Endothelial cell (in vitro differentiated cells): ENCODE results near the gene METRNL. TPM values are rescaled to one million over a fixed set of nuclear protein-coding genes. Genes with fewer than 3 reads are reported as not detected.

Experiments
- DNase-seq: peaks from one replicate; pipeline ENCODE4 v3.0.0; 2021; ENCODE audit warnings: low spot score
- H3K27ac Mint-ChIP-seq: one replicate; pipeline ENCODE4 v1.8.0; 2021; ENCODE audit warnings: mixed read lengths, inconsistent platforms; ENCODE audit not compliant: unreplicated experiment
- H3K27me3 Mint-ChIP-seq: one replicate; pipeline ENCODE4 v1.8.0; 2021; ENCODE audit warnings: mild to moderate bottlenecking, moderate library complexity, mixed read lengths, inconsistent platforms; ENCODE audit not compliant: unreplicated experiment
- H3K36me3 Mint-ChIP-seq: one replicate; pipeline ENCODE4 v1.8.0; 2021; ENCODE audit warnings: mild to moderate bottlenecking, low read depth, mixed read lengths, inconsistent platforms; ENCODE audit not compliant: unreplicated experiment
- H3K4me1 Mint-ChIP-seq: one replicate; pipeline ENCODE4 v1.8.0; 2021; ENCODE audit warnings: mild to moderate bottlenecking, mixed read lengths, inconsistent platforms; ENCODE audit not compliant: unreplicated experiment
- H3K4me3 Mint-ChIP-seq: one replicate; pipeline ENCODE4 v1.8.0; 2021; ENCODE audit warnings: mild to moderate bottlenecking, mixed read lengths, inconsistent platforms; ENCODE audit not compliant: unreplicated experiment
- H3K9me3 Mint-ChIP-seq: one replicate; pipeline ENCODE4 v1.8.0; 2021; ENCODE audit warnings: mixed read lengths, inconsistent platforms; ENCODE audit not compliant: unreplicated experiment
- CTCF ChIP-seq: fragments of 200-600 bp; sonication (generic); IDR thresholded peaks from one replicate; pipeline ENCODE4 v1.5.0; 2021; ENCODE audit warnings: antibody characterized with exemption; ENCODE audit not compliant: unreplicated experiment
- total RNA-seq: library from RNA; stranded (reverse); fragmentation: NEBNext Ultra II Directional; extraction: Animal tissue kit (Norgen Biotek cat#: 25700); gene quantifications from one replicate; pipeline ENCODE4 v1.2.1, GENCODE V29; 2021; ENCODE audit not compliant: unreplicated experiment

Gene METRNL
- total RNA-seq, 1 donor from 2014 or later, result 5.3 TPM

DNA sequence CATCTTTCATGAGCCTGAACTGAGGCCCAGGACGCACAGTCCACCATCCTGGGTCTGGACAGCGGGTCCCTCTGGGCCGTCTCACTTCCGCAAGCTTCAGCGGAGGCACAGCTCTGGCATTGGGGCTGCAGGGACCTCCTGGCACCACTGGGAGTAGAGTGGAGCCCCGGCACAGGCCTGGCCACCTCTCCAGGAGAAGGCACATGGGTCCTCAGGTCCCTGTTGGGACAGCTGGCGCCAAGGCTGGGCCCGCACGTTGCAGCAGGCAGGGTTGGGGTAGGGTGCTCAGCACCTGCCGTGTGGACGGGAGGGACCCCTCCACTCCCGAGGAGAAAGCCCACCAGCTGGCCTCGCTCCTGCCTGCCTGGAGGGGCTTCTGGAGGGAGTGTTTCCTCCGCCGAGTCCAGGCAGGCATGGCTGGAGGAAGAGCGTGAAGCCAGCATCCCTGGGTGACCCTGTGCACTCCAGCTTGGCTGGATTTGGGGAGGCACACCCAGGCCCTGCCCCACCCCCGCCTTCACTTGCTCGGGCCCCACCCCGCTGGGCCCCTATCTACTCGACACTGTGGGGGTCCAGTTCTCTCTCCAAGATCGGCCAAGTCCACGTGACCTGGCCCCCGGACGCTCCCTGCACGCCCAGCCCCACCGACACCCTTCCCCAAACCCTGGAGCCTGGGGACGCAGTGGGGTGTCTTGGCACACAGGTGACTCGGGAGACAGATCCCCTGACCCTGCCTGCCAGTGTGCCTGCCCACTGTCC, 6.6 kb upstream of the METRNL start:
- Mint-ChIP-seq H3K27ac (no peak overlapping the region), H3K4me3 (no peak overlapping the region), H3K27me3 (peaks cover 8% of the 10 kb centered on the region), H3K36me3 (no peaks in the 10 kb centered on the region), H3K9me3 (no peaks in the 10 kb centered on the region), H3K4me1 (peaks cover 8% of the 10 kb centered on the region)
- no peak for DNase-seq
- no peak for TF ChIP-seq CTCF

DNA sequence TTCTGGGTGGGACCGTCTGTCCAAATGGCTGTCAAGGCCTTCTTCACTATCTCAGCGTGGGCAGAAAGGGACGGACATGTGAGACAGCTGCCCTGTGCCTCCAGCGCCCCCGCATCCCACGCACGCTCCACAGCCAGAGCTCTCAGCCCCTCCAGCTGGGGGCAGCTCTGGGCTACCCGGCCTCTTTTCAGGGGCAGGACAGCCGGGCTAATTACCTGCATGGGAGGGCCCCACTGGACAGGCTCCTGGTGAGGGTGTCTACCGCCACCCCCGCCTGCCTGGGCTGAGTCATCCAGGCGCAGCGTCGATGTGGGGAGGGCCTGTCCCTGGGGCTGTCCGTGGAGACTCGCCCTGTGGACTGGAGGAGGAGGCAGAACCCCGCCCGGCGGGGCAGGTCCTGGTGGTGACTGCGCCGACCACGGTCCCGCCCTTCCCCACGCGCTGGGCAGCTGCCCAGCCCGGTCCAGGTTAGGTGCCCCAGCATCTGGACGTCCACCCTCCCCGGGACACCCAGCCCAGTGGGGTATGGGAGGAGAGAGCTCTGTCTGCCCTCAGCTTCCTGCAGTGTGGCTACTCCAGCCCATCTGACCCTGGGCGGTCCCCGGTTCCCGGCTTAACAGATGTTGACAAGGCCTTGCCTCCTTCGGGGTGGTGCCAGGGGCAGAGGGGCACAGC, 5.9 kb upstream of the METRNL start:
- Mint-ChIP-seq H3K27ac (no peak overlapping the region), H3K9me3 (no peaks in the 10 kb centered on the region)
- DNase-seq, result no peak

GRCh38 chr17:83074486-83075223, 4.8 kb upstream of the METRNL start:
- no peaks in the 10 kb centered on the region for H3K9me3 Mint-ChIP-seq
- no peak for DNase-seq
- no peak overlapping the region for H3K4me3 Mint-ChIP-seq
- H3K36me3 Mint-ChIP-seq, result no peaks in the 10 kb centered on the region
- no peak overlapping the region for H3K27ac Mint-ChIP-seq
- peaks cover 8% of the 10 kb centered on the region for H3K4me1 Mint-ChIP-seq
- H3K27me3 Mint-ChIP-seq, result peaks cover 7% of the 10 kb centered on the region
- TF ChIP-seq CTCF, result no peak

More for the DNA sequence above, 5.9 kb upstream of the METRNL start:
- H3K36me3 Mint-ChIP-seq, result no peaks in the 10 kb centered on the region
- no peak overlapping the region for H3K4me3 Mint-ChIP-seq
- TF ChIP-seq CTCF, result no peak
- H3K4me1 Mint-ChIP-seq, result peaks cover 8% of the 10 kb centered on the region
- peaks cover 11% of the 10 kb centered on the region for H3K27me3 Mint-ChIP-seq

- no peak for TF ChIP-seq CTCF
- Mint-ChIP-seq H3K27ac (no peak overlapping the region), H3K36me3 (no peaks in the 10 kb centered on the region), H3K9me3 (no peaks in the 10 kb centered on the region), H3K27me3 (peaks cover 5% of the 10 kb centered on the region), H3K4me3 (no peak overlapping the region), H3K4me1 (peaks cover 8% of the 10 kb centered on the region)
- DNase-seq, result no peak
Observed at GRCh38 chr17:83075270-83075880, 4.0 kb upstream of the METRNL start.
